HepG2 (cell line): Measurements from ENCODE around the gene TRAF5.
"Not testable (repeated sequence)": the region's sequence is repeated elsewhere in the genome, so short reads cannot be mapped to it uniquely, and the experiment has no call there.

Experiments used
- ELF4 ChIP-seq: sonication (generic); formaldehyde crosslinking; IDR thresholded peaks from 2 replicates; pipeline ENCODE4 v1.5.0; 2020; ENCODE audit warnings: missing genetic modification reagents, mild to moderate bottlenecking, moderate library complexity, borderline replicate concordance
- EZH2 ChIP-seq: conservative IDR thresholded peaks from 2 replicates; pipeline ENCODE4 v1.6.1; 2012; ENCODE audit warnings: mild to moderate bottlenecking, low read depth, low read length, moderate library complexity
- FOXP4 ChIP-seq: sonication (generic); formaldehyde crosslinking; IDR thresholded peaks from 2 replicates; pipeline ENCODE4 v1.4.0; 2020; ENCODE audit warnings: missing genetic modification reagents
- POLR2G ChIP-seq: fragments of 200-400 bp; formaldehyde crosslinking; IDR thresholded peaks from 2 replicates; pipeline ENCODE4 v1.6.1; 2018; ENCODE audit warnings: mild to moderate bottlenecking, low read depth, low read length, moderate library complexity
- SALL2 ChIP-seq: sonication (generic); formaldehyde crosslinking; IDR thresholded peaks from 2 replicates; pipeline ENCODE4 v1.8.1; 2023; ENCODE audit warnings: mild to moderate bottlenecking, missing genetic modification reagents, inconsistent platforms
- SIN3A ChIP-seq: IDR thresholded peaks from 2 replicates; pipeline ENCODE4 v1.6.1; 2011; ENCODE audit warnings: low read depth, mild to moderate bottlenecking, control low read depth, low read length, borderline replicate concordance
- TEAD2 ChIP-seq: sonication (generic); formaldehyde crosslinking; IDR thresholded peaks from 2 replicates; pipeline ENCODE4 v1.9.0; 2021; ENCODE audit warnings: missing genetic modification reagents
- ZNF274 ChIP-seq: sonication (generic); formaldehyde crosslinking; IDR thresholded peaks from 2 replicates; pipeline ENCODE4 v1.5.1; 2020; ENCODE audit warnings: mild to moderate bottlenecking, missing genetic modification reagents
- ZNF407 ChIP-seq: sonication (generic); formaldehyde crosslinking; IDR thresholded peaks from one replicate; pipeline ENCODE4 v1.5.1; 2020; ENCODE audit warnings: mild to moderate bottlenecking, missing genetic modification reagents; ENCODE audit errors: not compliant biosample characterization
- ZNF75D ChIP-seq: sonication (generic); formaldehyde crosslinking; IDR thresholded peaks from 2 replicates; pipeline ENCODE4 v1.8.1; 2023; ENCODE audit warnings: missing genetic modification reagents, mild to moderate bottlenecking, borderline replicate concordance
- TF ChIP-seq, protein P1 (sequence below): sonication (generic); formaldehyde crosslinking; IDR thresholded peaks from 2 replicates; pipeline ENCODE4 v1.5.0; 2020; ENCODE audit warnings: mild to moderate bottlenecking, missing genetic modification reagents, moderate library complexity

GRCh38 chr1:211352055-211352454 lies 25.4 kb downstream of the TRAF5 start:
- not testable (repeated sequence) for TF ChIP-seq ELF4 (CRISPR knock-in tag); SIN3A; ZNF274 (CRISPR knock-in tag); FOXP4 (CRISPR knock-in tag); TEAD2 (CRISPR knock-in tag); ZNF407; POLR2G; EZH2; SALL2 (CRISPR knock-in tag); ZNF75D
- TF ChIP-seq, protein P1, sequence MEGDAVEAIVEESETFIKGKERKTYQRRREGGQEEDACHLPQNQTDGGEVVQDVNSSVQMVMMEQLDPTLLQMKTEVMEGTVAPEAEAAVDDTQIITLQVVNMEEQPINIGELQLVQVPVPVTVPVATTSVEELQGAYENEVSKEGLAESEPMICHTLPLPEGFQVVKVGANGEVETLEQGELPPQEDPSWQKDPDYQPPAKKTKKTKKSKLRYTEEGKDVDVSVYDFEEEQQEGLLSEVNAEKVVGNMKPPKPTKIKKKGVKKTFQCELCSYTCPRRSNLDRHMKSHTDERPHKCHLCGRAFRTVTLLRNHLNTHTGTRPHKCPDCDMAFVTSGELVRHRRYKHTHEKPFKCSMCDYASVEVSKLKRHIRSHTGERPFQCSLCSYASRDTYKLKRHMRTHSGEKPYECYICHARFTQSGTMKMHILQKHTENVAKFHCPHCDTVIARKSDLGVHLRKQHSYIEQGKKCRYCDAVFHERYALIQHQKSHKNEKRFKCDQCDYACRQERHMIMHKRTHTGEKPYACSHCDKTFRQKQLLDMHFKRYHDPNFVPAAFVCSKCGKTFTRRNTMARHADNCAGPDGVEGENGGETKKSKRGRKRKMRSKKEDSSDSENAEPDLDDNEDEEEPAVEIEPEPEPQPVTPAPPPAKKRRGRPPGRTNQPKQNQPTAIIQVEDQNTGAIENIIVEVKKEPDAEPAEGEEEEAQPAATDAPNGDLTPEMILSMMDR = not testable (repeated sequence)
